HUDEP-2 (cell line): ENCODE results near the gene HOXB3.

ENCODE experiments used
- DNase-seq, 76 experiments: peaks; one replicate each; lab custom pipeline; 2025; ENCODE audit not compliant: unreplicated experiment in 76 of 76; lab: John Stamatoyannopoulos, UW

The HOXB3 gene

GRCh38 chr17:48559840-48560817, 29.9 kb downstream of the HOXB3 start:
- no peak for DNase-seq

GRCh38 chr17:48559122-48559839, 30.8 kb downstream of the HOXB3 start:
- no peak for DNase-seq

- no peak for DNase-seq
Observed at GRCh38 chr17:48558831-48559121, 31.3 kb downstream of the HOXB3 start.

GRCh38 chr17:48558057-48558830, 31.8 kb downstream of the HOXB3 start:
- DNase-seq: no peak

- DNase-seq: no peak
Observed at GRCh38 chr17:48556576-48557401, 33.3 kb downstream of the HOXB3 start.

- no peak for DNase-seq
Observed at GRCh38 chr17:48556229-48556575, 33.8 kb downstream of the HOXB3 start.

GRCh38 chr17:48555258-48556228, 34.5 kb downstream of the HOXB3 start:
- no peak for DNase-seq

GRCh38 chr17:48554412-48555257, 35.4 kb downstream of the HOXB3 start:
- no peak for DNase-seq

- DNase-seq: no peak
Observed at GRCh38 chr17:48553826-48554225, 36.2 kb downstream of the HOXB3 start.

GRCh38 chr17:48553190-48553547, 36.9 kb downstream of the HOXB3 start:
- DNase-seq: no peak

GRCh38 chr17:48552466-48553189, 37.4 kb downstream of the HOXB3 start:
- DNase-seq: no peak

- no peak for DNase-seq
Observed at GRCh38 chr17:48551596-48552465, 38.2 kb downstream of the HOXB3 start.

- no peak for DNase-seq
Observed at GRCh38 chr17:48551214-48551555, 38.9 kb downstream of the HOXB3 start.

- no peak for DNase-seq
Observed at GRCh38 chr17:48550502-48551213, 39.4 kb downstream of the HOXB3 start.

- DNase-seq: no peak
Observed at GRCh38 chr17:48549914-48550501, 40.0 kb downstream of the HOXB3 start.

GRCh38 chr17:48549281-48549630, 40.8 kb downstream of the HOXB3 start:
- no peak for DNase-seq
